ENCODE data around the gene SPAG17. TPM values are rescaled to one million over a fixed set of nuclear protein-coding genes. Genes with fewer than 3 reads are reported as not detected.

Gene SPAG17
- total RNA-seq, 1 donor from 2014 or later = not detected

DNA sequence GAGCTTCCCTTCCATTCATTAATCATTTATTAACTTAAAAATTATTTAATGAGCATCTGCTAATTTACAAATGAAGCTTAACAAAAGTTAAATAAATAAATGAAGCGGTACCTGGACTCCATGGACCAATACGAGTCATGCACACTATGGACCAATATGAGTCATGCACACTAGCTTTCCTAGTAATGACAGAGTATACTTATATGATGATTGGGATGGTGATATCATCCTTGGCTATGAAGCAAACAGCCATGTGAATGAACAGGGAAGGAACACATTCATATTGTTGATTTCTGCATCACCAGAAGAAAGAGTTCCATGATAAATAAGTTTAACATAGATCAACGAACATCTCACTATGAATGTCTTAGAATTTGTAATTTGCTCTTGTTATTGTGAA, 109.9 kb downstream of the SPAG17 start:
- no peak for DNase-seq (ENCODE audit: low read depth in 2 of 2)

DNA sequence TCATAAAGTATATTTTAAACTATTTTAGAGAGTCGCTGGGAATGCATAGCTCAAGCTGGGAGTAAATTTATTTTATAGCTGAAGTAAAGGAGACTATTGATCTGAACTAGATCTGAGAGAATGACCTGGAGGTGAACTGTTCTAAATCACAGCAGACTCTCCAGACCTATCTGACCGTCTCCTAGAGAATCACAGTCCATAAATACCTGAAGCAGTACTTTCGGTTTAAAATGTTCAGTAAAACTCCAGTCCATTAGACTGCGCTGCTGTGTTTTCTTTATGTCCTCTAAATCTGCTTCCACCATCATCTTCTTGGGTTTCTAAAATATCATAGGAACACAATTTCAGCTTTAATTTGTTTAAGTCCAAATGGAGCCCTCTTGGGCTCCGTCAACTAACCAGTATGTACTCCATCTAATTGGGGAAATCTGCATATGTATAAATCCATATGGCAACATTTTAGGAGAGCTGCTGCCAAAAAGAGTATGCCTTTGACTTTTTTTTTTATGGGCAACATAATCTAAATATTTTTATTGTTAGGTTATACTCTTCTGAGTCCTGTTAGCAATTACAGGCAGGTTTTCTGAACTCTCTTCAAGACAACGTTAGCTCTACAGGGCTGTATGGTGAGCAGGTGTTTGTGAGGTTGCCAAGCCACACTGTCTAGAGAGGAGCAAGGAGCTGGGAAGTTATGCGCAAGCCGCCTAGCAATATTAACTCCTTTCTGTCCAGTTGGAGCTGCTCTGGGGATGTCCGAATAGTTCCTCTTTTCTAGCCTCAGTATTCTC, 111.2 kb downstream of the SPAG17 start:
- DNase-seq (ENCODE audit: low read depth in 2 of 2) = no peak

DNA sequence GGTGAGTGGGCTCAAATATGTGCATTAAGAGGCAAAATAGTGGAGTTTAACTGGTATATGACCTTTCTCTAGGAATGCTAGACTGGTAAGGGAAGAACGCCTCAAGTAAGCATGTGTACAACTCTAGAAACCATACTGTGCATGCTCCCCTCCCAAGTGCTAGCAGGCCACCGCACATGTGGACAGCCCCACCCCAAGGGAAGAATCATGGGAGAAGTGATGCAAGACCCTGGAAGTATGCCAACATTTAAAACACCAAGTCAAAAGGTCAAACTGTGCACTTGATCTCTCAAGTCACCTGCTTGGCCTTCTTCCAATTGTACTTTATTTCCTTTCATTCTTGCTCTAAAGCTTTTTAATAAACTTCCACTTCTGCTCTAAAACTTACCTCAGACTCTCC, 135.0 kb downstream of the SPAG17 start:
- peak in 1 of 2 donors; percentile 5 for DNase-seq (ENCODE audit: low read depth in 2 of 2)

DNA sequence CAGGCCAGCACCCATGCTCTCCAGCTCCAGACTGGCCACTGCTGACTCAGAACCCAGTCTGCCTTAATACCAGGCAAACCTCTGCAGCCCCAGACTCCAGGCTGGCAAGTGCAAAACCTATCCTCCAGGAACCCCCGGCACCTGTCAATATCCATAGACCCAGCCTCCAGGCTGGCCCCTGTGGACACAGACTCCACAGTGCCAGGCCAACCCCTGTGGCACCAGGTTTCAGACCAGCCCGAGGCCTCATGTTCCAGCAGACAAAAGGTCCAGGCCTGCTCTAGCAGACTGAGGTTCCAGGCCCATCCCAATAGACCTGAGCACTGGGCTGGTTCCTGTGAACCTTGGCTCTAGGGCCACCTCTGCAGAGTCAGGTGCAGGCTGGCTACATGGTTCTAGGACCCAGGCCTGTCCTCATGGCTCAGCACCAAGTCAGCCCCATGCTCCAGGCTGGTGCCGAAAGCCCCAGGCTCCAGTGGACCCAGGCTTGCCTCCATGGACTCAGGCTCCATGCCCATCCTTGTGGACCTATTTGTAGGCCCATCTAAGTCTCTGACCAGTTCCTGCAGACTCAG, 137.3 kb downstream of the SPAG17 start:
- no peak for DNase-seq (ENCODE audit: low read depth in 2 of 2)

DNA sequence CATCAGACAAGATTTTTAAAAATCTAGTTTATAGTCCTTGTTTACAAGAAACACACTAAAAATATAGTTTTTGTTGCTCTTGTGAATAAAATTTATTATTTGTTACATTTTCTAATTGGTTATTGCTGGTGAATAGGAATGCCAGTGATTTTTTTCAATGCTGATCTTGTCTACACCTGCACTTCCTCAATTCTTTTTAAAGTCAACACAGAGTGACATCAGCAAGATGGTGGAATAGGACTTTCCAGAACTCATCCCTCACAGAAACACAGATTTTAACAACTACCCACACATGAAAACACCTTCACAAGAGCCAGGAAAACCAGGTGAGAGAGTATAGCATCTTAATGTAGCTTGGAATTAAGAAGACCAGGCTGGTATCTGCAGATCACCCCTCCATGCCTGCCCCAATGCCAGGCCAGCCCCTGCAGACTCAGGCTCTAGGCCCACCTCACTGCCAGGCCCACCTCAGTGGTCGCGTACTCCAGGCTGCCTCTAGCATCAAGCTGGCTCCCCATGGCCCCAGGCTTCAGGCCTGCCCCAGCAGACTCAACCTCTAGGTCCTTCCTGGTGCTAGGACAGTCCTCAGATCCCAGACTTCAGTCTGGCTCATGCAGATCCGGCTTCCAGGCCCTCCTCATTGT, 137.9 kb downstream of the SPAG17 start:
- no peak for DNase-seq (ENCODE audit: low read depth in 2 of 2)

DNA sequence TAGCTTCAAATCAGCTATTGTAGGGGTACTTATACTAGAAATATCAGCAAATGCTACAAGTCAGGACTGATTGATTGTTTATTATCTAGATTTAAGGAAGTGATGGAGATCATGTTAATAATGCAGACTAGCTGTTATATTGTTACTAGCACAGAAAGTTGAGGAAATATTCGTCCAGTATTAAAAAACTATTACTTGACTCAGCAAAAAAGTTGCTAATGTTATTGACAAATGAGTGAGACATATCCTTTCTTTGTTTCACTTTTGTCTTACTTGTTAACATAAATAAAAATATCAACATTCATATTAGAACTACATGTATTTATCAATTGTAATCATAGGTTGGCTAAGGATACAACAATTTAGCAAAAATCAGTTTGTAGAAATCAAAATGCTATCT, 141.4 kb downstream of the SPAG17 start:
- no peak for DNase-seq (ENCODE audit: low read depth in 2 of 2)

DNA sequence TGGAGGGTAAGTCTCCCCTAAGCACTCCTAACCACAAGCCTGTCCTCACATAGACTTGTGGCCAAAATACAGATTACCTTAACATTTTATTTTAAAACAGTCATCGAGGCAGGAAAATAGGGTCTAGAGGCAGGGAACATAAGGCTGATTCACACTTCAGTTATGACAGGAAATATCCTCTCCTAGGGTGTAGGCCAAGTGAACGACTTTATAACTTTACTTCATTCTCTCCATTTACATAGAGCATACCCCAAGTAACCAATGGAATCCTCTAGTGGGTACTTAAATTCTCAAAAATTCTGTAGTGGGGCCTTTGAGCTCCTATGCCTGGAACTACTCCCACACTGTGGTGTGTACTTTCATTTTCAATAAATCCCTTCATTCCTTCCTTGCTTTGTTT, 142.5 kb downstream of the SPAG17 start:
- no peak for DNase-seq (ENCODE audit: low read depth in 2 of 2)

DNA sequence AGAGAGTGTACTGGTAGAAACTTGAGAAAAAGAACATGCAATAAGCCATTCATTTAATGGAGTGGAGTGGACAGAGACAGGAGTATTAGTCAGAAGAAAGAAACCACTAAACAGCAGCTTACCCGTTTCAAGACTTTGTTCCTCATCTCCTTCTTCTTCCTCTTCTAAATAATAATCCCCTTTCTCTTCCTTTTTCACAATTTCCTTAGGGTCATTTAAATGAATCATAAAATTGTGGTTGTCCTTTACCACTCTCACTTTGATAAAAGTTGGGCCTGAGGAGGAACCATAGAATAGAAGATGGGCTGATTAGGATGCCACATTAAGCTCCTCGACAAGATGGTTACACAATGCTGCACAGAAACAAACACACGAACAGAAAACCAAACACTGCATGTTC, 145.9 kb downstream of the SPAG17 start:
- no peak for DNase-seq (ENCODE audit: low read depth in 2 of 2)

DNA sequence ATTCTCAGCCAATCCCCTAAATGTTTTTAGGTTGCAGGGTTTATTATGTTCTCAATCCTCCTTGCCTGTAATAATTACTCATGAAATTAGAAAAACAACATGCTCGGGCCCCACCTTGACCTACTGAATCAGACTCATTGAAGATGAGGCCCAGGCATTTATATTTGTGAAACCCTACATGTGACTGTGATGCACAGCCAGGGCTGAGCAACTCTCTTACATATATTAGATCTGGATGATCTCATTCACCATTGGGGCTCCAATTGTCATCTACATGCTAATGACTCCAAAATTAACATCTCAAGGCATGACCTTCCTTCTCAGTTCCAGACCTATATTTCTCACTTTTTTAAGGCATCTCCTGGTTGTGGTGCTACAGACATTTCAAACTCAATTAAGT, 152.1 kb downstream of the SPAG17 start:
- DNase-seq (ENCODE audit: low read depth in 2 of 2) = no peak

DNA sequence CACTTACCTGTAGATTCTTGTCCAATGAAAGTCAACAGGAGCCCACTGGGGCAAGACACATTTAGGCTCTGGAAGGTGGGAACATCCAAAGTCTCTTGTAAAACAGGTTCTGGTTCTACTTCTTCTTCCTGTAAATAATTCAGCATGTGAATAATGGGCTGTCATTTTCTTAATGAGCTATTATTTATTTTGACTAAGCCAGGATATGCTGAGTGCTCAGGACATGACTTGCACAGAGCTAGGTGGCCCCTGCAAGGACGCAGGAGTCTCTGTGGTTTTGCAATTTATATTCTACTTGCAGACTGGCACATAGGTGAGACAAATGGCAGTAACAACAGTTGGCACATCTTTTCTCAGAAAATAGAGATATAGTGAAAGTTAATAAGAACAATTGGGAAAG, 156.8 kb downstream of the SPAG17 start:
- DNase-seq (ENCODE audit: low read depth in 2 of 2) = no peak

DNA sequence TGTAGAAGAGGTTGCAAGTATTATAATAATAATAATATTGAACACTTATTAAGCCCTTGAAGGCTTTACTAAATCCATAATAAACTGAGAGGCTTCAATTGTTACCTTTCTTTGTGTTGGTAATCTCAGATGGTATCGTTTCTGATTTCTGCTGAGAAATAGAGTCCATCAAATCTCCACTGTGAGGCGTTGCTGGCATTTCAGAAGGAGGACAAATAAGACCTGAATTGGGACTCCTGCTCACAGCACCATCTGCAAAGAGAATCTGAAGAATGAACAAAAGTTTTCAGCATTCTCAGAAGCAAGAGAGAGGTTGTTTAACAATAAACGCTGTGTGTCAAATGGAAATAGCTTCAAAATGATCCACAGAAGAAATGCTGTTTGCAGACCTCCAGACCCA, 161.8 kb downstream of the SPAG17 start:
- no peak for DNase-seq (ENCODE audit: low read depth in 2 of 2)

DNA sequence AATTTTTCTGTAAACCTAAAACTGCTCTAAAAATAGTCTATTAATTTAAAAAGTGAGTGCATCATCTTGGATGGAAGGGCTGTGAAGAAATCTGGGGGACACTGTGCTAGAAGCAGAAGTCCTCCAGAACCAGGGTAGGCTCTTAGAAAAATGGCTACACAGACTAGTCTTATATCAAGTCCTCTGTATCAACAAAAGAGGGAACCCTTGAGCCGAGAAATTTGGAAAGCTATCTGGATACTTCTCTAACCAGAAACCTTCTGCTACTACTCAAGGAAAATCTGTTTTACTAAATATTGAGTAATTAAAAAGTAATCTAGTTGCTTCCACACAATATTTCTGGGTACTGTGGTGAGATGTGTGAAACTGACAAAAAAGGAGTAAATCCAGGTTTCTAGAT, 163.4 kb downstream of the SPAG17 start:
- DNase-seq (ENCODE audit: low read depth in 2 of 2) = no peak

DNA sequence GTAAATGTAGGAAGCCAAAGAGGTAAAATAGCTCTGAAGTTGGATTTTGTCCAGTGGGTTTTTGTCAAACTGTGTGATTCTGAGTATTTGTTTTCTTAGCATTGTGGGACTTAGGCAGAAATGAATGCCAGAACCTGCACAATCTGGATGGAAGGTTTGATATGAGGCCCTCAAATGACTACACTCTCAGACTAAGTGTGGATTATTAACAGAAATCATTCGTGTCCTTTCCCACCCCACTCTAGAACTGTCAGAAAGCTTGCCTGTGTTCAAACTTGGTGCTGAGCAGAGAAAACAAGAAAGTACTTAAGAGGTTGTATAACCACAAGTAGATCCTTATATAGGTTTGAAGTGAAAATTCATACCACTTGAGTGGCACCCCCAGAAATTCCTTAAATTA, 167.0 kb downstream of the SPAG17 start:
- DNase-seq (ENCODE audit: low read depth in 2 of 2) = no peak

DNA sequence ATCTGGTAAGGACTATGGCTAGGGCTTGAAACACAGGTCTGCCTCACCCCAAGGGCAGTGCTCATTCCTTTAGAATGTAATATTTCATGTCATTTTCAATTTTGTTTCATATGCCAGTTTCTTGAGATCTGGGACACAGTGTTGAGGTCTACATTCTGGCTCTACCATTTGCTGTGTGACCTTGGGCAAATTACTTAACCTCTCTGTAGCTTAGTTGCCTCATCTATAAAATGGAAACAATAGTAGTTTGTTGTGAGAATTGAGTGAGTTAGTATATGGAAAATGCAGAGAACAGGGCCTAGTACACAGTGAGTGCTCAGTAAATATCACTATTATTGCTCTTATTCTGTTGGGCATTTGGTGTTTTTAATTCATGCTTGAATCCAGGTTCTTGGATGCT, 171.1 kb downstream of the SPAG17 start:
- no peak for DNase-seq (ENCODE audit: low read depth in 2 of 2)

DNA sequence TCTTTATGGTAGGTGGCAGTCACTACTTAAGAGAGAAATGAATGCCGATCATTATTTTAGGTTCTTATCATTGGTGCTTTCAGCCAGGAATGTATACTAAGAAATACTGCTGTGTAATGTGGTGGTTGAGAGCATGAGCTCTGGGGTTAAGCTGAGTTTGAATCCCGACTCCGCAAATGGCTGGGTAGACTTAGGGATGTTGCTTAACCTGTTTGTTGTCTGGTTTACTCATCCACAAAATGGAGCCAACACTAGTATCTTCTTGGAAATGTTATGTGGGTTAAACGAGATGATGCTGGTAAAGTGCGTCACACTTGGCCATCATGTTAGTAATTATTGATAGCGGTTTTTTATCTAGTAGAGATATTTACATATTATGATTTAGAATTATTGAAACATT, 171.7 kb downstream of the SPAG17 start:
- DNase-seq (ENCODE audit: low read depth in 2 of 2) = no peak

DNA sequence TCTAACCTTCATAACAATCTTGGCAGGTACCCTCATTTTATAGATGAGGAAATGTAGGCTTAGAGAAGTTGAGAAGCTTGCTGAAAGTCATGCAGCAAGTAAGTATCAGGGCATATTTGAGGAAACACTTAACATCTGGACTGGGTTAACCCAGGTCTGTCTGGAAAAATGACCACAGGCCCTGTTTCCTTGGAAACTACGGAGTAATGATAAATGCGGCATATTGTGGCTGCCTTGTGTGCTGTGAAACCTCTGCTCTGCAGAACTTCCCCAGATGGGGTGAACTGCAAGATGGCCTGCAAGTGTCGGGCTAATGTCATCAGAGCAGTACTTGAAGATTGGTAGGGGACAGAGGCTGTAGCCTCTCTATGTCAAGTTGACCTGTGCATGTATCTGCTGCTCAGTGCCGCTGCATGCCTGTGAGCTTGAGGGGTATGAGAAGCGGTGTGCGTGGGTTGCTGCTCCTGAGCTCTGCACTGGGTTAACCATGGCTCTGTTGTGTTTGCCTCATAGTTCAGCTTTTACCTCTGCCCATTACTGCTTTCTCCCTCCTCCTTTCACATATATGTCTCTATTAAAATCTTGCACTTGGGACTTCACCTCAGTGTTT, 172.4 kb downstream of the SPAG17 start:
- no peak for DNase-seq (ENCODE audit: low read depth in 2 of 2)

DNA sequence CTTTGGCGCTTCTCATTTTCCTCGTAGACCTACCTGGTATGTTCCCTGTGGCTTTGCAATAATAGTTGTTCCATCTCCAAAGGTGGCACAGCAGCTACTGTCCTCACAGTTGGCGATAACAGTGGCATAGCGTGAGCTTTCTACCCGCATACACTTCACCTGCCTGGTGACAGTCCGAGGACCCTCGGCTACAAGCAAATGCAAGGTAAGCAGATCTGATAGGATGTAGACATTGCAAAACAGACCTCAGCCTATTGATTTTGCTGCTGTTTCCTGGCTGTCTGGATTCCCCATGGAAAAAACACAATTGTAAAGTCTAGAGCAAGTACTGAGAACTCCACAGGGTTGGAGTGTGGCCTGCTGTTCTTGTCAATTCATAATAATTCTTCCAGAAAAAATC, 177.0 kb downstream of the SPAG17 start:
- no peak for DNase-seq (ENCODE audit: low read depth in 2 of 2)

DNA sequence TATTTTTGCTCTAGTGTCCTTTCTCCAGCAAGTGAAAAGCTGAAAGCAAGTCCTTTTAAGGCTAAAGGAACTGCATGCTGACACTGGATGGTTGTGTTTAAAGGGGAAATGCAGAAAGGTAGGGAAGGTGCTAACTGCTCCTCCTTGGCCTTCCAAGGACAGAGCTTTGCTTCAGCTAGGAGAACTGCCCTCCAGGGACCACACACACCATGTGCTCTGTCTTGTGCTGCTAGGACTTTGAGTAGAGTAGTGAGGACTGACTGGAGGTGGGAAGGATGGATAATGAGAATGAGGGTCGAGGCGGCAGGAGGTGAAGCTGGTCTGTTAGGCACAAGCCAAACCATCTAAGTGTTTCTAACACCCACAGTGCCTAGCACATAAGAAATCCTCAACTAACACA, 177.6 kb downstream of the SPAG17 start:
- DNase-seq (ENCODE audit: low read depth in 2 of 2) = no peak

DNA sequence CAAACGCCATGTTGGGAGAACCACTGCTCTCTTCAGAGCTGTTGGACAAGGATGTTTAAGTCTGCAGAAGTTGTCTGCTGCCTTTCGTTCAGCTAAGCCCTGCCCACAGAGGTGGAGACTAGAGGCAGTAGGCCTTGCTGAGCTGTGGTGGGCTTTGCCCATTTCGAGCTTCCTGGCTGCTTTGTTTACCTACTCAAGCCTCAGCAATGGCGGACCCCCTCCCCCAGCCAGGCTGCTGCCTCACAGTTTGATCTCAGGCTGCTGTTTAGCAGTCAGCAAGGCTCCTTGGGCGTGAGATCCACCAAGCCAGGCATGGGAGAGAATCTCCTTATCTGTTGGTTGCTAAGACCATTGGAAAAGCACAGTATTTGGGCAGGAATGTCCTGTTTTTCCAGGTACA, 180.7 kb downstream of the SPAG17 start:
- no peak for DNase-seq (ENCODE audit: low read depth in 2 of 2)

DNA sequence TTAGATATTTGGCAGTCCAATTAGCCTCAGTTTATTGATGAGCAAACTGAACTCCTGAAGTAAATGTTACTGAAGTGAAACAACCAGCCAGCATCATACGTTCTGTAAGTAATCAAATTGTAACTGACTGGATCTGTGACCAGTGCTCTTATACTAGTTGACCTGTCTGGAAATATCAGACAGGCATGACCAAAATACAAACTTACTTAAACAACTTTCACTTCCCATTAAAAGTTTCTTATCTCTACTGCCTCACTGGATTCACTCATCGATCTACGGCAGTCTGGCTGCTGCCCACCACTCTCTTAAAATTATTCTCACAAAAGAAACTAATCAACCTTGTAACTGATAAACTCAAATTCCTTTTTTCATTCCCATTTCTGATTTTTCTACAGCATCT, 199.1 kb downstream of the SPAG17 start:
- DNase-seq (ENCODE audit: low read depth in 2 of 2) = no peak

DNA sequence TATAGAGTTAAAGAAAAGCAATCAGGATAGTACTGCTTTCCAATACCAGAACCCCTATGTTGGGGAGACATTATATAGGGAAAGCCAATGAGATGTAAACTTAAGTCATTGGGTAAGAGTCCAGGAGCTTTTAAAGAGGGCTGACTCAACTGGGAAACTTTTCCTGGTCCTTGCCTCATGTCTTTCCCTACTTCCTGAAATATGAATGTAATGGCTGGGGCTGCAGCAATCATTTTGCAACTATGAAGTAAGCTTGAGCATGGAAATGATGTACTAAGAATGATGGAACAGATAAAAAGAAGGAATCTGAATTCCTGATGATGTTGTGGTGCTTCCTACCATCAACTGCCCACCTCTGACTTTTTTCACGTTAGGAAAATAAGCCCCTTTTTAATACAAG, 199.8 kb downstream of the SPAG17 start:
- no peak for DNase-seq (ENCODE audit: low read depth in 2 of 2)

DNA sequence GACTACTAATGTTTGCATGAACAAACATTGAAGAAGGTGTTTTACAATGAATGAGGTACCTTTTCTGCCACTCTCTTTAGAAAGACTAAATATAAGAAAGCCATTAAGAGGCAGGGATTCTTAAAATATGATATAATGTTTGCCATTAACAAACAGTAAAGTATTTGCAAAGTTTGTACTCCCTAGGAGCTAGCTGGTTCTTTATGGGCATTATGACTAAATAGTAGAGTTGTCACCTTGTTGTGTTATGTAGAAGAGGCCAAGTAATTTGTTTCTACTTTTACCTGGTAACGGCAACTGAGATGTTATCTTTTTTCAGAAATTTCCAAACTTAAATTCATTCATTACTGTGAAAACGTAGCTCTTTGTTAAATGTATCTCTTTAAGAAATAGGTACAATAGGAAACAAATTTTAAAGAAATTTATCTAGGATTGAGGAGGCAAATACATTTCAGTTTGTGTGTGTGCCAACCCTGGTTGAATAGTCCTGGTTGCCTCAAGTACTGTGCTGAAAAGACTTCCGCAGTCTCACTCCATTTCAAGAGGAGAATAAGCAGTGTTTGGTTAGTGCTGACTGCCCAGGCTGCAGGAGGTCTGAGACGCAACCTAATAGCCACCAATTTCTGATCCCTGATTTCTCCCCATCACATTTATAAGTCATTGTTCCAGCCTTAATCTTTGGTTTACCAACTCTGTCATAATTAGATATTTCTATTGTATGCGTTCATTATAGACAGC, 203.4 kb downstream of the SPAG17 start:
- no peak for DNase-seq (ENCODE audit: low read depth in 2 of 2)
